AG04449 (cell line): ENCODE data around the gene PIP4K2A.

ENCODE experiments used
- CTCF ChIA-PET: fragments of 350-600 bp; formaldehyde crosslinking; extraction: SDS; loops from one replicate; lab custom pipeline; 2021; ENCODE audit warnings: antibody characterized with exemption; lab: Yijun Ruan, JAX
- POLR2A ChIA-PET: fragments of 400-600, 350-600 bp; formaldehyde crosslinking; extraction: SDS; loops from one replicate; lab custom pipeline; 2020; ENCODE audit warnings: antibody characterized with exemption, inconsistent platforms; lab: Yijun Ruan, JAX
- DNase-seq: peaks from one replicate; pipeline ENCODE4 v3.0.0-alpha.2; 2010; ENCODE audit warnings: low read depth, low spot score
- H3K4me3 ChIP-seq: 2 replicates; pipeline ENCODE4 v1.5.1; 2011; ENCODE audit warnings: low read depth, mild to moderate bottlenecking, control low read depth, low read length
- CTCF ChIP-seq: IDR thresholded peaks from one replicate; pipeline ENCODE4 v1.5.1; 2011; ENCODE audit warnings: mild to moderate bottlenecking, moderate library complexity, low read length, control low read depth, inconsistent platforms; ENCODE audit not compliant: insufficient read depth; ENCODE audit errors: missing control alignments

PIP4K2A gene

GRCh38 chr10:22617516-22617915 lies 96.9 kb downstream of the PIP4K2A start:
- TF ChIP-seq CTCF = no peak
- CTCF ChIA-PET = interaction anchor here (1.1 kb wide), 1 partner anchor 205 kb away, joined by 3 read pairs; no protein-coding TSS in a partner anchor
- POLR2A ChIA-PET = no interaction called here
- no peak for DNase-seq
- no peak overlapping the region for H3K4me3 ChIP-seq

- H3K4me3 ChIP-seq = no peak overlapping the region
- DNase-seq = no peak
- no peak for TF ChIP-seq CTCF
- ChIA-PET POLR2A (no interaction called here), CTCF (interaction anchor here (1.1 kb wide), 1 partner anchor 205 kb away, joined by 3 read pairs; no protein-coding TSS in a partner anchor)
Observed at GRCh38 chr10:22617051-22617450, 97.3 kb downstream of the PIP4K2A start.

- ChIA-PET POLR2A (no interaction called here), CTCF (interaction anchor here (0.6 to 1.5 kb wide), 2 partner anchors 27 to 371 kb away, joined by 3 to 4 read pairs; no protein-coding TSS in a partner anchor)
- no peak for DNase-seq
Observed at GRCh38 chr10:22615819-22616499, 98.4 kb downstream of the PIP4K2A start.

GRCh38 chr10:22615101-22615500 lies 99.3 kb downstream of the PIP4K2A start:
- no peak for TF ChIP-seq CTCF
- no peak for DNase-seq
- ChIA-PET CTCF (interaction anchor here (1.5 kb wide), 1 partner anchor 372 kb away, joined by 4 read pairs; no protein-coding TSS in a partner anchor), POLR2A (no interaction called here)
- no peak overlapping the region for H3K4me3 ChIP-seq

More at GRCh38 chr10:22615819-22616499, 98.4 kb downstream of the PIP4K2A start:
- H3K4me3 ChIP-seq = no peak overlapping the region
- no peak for TF ChIP-seq CTCF

GRCh38 chr10:22613011-22613410 lies 101.4 kb downstream of the PIP4K2A start:
- no peak for DNase-seq
- H3K4me3 ChIP-seq = no peak overlapping the region
- POLR2A ChIA-PET = no interaction called here
- no peak for TF ChIP-seq CTCF
- CTCF ChIA-PET = no interaction called here

- ChIA-PET POLR2A (no interaction called here), CTCF (interaction anchor here (1.7 kb wide), 1 partner anchor 8 kb away, joined by 3 read pairs; no protein-coding TSS in a partner anchor)
- no peak for DNase-seq
- H3K4me3 ChIP-seq = no peak overlapping the region
- no peak for TF ChIP-seq CTCF
Observed at GRCh38 chr10:22612318-22612717, 102.1 kb downstream of the PIP4K2A start.
